GM19397 (cell line): ENCODE results near the gene PPP1R3D.
"Not testable (repeated sequence)": the region's sequence is repeated elsewhere in the genome, so short reads cannot be mapped to it uniquely, and the experiment has no call there.

Source experiments
- ATAC-seq: cut with Tn5 transposase; IDR thresholded peaks from one replicate; pipeline ENCODE4 v1.9.1; 2021; ENCODE audit warnings: mild to moderate bottlenecking, moderate library complexity; ENCODE audit not compliant: unreplicated experiment

Gene PPP1R3D, protein sequence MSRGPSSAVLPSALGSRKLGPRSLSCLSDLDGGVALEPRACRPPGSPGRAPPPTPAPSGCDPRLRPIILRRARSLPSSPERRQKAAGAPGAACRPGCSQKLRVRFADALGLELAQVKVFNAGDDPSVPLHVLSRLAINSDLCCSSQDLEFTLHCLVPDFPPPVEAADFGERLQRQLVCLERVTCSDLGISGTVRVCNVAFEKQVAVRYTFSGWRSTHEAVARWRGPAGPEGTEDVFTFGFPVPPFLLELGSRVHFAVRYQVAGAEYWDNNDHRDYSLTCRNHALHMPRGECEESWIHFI

DNA sequence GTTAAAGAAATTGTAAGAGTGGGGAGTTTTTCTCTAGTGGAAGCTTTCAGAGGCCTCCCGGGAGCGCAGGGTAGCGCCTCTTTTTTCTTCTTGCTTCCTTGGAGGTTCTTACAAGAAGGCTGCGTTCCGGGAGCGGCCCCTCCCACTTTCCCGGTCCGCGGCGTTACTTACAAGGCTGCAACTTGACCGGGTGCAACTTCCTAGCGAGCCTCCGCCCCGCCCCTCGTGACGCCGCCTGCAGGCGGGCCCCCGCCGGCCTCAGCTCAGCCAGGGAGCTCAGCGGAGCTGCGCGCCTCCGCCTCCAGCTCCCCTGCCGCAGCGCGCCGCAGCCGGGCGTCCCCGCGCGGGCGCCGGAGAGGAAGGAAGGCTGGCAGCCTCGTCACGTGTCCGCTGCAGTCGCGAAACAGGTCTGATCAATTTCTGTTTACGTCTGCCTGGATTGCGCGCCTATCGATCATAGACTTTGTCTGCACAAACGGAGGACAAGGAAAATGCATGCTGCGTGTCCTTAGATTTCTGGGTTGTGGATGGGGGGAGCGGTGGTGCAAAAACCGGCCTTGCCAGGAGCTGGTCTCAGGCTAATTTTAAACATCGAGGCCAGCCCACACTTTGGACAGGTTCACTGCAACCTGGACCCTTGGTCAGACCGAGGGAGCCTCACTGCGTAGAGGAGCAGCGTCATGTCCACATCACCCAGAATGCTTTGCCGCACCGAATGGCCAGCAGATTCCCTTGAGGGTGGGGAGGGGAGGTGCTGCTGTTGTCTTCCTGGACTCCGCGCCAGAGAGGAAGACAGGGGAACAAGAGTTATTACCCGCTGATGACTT, at the start of gene PPP1R3D, which contains the start of gene FAM217B:
TSS of gene PPP1R3D (minus strand) at position 177 of the 827 bp plus-strand sequence. CDS start 374 bp downstream, outside the sequence.
TSS of gene FAM217B (plus strand) at position 261 of the 827 bp plus-strand sequence. CDS start 3,555 bp downstream, outside the sequence.
- peak; percentile 94 for ATAC-seq

- ATAC-seq, result no peak
Observed at GRCh38 chr20:59988141-59988540, 48.0 kb upstream of the PPP1R3D start.

DNA sequence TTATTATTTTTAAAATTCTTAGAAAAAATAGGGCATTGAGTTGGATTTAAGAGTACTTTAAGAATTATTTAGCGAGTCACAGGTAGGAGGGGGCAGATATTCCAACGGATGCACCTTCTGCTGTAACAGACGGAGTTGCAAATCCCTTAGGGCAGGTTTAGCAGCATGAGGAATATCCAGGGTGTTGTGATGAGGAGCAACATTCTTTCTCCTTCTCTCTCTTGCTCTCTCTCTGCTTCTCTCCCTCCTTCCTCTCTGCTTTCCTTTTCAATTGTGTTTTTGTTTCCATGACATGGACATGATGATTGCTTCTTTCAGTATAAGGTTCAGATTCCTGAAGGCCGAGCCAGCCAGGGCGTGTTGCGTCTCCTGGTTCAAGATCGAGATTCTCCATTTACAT, 47.0 kb upstream of the PPP1R3D start:
- ATAC-seq, result no peak

GRCh38 chr20:59985864-59986263, 45.8 kb upstream of the PPP1R3D start:
- ATAC-seq, result no peak

DNA sequence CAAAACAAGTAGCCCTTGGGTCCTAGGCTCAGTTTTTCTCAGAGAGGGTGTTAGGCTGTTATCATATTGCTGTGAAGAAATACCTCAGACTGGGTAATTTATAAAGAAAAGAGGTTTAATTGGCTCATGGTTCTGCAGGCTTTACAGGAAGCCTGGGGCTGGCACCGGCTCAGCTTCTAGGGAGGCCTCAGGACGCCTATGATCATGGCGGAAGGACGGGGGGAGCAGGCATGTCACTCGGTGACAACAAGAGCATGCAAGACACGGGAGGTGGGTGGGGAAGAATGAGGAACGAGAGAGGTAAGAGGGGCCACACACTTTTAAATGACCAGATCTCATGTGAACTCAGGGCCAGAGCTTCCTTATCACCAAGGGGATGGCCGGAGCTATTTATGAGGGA, 45.1 kb upstream of the PPP1R3D start:
- no peak for ATAC-seq

DNA sequence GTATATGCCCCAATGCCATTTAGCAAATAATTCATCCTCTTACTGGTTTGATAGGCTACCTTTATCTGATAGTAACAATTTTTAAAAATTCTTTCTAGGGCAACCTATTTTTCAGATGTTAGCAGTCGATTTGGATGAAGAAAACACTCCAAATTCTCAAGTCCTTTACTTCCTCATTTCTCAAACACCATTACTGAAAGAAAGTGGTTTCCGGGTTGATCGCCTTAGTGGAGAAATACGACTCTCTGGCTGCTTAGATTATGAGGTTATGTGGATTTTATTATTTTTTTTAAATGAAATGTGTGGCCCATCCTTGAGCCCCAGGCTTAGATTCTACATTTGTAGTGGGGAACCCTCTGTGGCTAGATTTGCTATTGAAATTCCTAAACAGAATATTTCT, 44.4 kb upstream of the PPP1R3D start:
- no peak for ATAC-seq

DNA sequence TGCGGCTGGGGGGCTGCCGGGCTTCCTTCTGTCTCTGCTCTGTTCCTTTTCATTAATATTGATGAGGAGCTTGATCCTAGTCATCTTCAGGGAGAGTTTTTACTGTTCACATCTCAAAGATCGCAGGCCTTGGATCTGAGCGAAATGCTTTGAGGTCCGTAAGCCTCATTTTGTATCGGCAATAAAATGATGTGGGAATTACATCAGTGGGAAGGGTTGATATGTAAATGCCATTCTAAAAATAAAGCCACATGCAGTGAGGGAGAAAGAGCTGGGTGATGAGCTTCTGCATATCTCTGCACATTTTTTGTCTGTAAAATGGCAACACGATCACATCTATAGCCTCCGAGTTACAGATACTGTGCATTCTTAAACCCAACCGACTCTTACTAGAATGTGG, 43.0 kb upstream of the PPP1R3D start:
- ATAC-seq, result no peak

DNA sequence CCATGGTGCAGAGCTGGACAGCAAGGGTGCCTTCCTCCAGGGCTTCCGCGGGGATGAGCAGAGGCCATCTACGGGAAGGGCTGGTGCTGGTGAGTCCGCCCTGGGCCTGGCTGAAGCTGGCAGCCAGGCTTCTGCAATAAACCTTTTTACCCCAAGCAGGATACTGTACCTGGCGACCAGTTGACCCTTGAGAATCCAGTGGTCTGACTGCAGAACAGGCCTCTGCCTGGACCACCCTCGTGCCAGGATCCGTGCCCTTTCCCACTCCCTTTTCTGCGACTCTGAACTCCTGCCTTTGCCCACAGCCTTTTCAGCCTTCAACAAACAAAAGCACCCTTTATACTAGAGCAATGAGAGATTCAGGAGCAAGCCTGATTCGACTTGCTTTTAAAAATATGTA, 37.0 kb upstream of the PPP1R3D start:
- no peak for ATAC-seq

DNA sequence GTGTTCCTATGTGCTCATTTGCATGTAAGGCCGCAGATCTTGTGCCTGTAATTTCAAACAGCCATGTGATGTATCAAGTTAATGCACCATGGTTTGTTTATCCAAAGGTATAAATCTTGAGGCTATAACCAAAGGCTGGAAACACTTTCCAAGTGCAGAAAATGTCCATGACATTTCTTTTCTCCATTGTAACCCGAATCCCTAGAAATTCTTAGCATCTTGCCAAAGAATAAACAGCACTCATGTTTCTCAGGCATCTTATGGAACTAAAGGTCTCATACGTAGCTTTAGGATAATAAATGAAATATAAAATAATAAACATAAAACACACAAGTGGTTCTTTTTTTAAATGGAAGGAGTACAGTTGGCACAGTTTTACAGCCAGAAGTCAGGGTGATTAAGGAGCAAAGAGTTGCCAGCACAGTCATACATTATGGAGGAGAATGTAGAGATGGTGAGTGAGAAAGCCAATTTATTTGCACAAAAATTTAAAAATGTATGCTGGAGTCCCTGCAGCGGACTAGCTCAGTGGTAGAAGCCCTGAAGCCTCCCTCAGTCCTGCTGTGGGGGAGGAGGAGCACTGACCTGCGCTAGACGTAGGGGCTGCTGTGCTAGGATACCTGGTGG, 36.2 kb upstream of the PPP1R3D start:
- no peak for ATAC-seq

DNA sequence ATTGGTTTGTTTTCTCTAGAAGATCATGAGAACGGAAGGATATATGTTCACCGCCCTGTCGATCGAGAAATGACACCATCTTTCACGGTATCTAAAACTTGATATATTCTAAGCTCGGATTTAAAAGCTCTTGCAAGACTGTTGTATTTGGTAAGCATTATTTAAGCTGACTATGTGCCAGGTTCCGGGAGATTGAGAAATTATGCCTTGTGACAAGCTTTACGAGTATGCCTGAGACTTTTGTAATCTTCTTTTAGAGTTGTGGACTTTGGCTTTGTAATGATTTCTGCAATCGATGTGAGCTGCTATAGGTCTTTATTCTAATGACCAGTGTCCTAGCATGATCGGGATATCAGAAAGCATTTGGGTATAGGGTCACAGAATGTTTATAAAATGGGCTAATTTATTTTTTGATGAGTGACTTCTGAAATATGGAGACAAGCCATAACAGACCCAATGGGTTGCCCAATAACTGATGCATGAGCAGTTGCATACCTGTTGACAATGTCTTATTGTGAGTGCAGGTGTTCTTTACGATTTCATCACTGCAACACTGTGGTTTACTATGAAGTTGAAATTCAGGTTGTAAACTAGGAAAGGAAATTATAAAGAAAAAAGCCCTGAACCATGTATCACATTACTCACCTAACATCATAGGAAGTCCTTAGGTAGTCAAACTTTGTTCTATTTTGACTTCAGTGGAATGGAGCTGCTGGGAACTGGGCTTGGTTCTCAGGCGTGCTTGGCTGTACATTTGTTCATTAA, 32.1 kb upstream of the PPP1R3D start:
- ATAC-seq, result no peak

GRCh38 chr20:59971428-59971827, 31.3 kb upstream of the PPP1R3D start:
- ATAC-seq, result no peak

DNA sequence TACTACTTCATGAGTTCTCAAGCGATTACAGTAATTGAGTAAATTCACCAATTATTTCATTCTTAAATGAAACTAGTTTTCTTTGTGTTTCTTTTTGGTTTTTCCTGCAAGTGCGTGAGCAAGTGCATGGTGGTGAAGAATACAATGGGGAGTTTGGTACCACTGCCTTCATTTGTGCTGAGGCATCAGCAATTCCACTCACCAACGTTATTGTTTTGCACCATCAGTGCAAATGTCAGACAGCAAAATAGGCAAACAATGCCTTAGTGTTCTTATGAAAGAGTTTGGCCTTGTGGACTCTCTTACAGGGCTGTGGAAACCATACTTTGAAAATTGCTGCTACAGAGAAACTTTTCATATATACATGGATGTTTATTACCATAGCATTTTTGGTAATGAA, 26.3 kb upstream of the PPP1R3D start:
- ATAC-seq, result no peak

GRCh38 chr20:59962155-59962554, 22.1 kb upstream of the PPP1R3D start:
- no peak for ATAC-seq

- no peak for ATAC-seq
Observed at GRCh38 chr20:59961423-59961822, 21.3 kb upstream of the PPP1R3D start.

DNA sequence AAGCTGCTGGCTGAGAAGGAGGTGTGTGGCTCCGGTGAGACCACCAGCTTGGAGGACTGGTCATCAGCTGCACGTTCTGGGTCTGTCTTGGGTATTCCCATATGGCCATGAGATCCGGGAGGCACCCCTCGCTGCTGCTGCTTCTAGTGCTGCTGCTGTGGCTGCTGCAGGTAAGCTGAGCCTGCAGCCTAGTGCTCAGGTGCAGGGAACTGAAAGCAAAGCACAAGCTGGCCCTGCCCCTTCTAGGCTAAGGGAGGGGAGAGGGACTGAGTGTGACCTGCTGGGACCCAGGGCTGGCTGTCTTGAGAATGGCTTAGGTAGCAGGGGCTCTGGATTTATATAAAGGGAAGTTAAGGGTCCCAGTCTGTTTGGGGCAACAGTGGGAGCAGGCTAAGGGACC, 18.5 kb upstream of the PPP1R3D start:
- ATAC-seq, result no peak

DNA sequence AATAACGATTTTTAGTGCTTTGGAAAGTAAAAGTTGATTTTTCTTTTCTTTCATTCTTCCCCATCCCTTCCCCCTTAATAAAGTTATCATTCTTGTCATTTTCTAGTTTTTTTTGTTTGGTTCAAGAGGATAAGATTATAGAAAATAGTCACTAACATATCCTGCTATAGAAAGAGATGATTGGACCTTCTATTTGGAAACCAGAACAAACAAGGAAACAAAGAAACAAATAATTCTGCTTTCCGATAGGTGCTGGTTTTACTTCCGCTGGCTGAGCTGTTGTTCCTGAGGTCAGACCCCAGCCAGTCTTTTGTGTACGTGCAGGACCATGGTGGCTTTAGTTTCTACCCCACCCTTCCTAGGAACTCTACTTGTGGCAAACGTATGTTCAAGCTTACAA, 18.0 kb upstream of the PPP1R3D start, which contains the start of gene CDH26:
TSS of gene CDH26 (plus strand) at position 301 of the 400 bp plus-strand sequence. CDS start 304 bp downstream, outside the sequence.
- no peak for ATAC-seq

GRCh38 chr20:59957568-59957967, 17.5 kb upstream of the PPP1R3D start:
- not testable (repeated sequence) for ATAC-seq

DNA sequence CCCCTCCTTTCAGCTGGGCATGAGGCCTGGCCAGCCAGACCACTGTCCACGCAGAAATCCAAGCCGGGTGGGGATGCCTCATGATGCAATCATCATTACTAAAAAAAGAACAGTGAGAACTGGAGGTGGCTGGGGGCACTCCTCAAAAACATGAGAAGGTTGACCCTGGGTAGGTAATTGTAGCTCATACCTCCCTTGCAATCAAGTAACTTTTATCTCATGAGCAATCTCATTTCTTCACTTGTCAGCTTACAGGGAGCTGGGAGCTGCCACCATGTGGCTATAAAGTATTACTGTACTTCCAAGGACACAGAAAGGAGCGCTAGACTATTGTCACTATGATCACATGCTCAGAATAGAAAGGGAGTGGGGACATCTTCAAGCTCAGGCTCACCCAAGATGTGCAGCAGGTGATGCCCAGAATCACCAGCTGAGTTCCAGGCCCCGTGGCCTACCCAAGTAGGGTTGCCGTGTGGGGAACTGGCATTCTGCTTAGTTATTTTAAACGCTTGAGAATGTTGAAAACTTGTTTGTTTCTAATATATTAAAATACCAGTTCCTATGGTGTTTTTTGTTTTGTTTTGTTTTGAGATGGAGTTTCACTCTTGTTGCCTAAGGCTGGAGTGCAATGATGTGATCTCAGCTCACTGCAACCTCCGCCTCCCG, 15.2 kb upstream of the PPP1R3D start:
- no peak for ATAC-seq

GRCh38 chr20:59954718-59955117, 14.6 kb upstream of the PPP1R3D start:
- ATAC-seq, result no peak

DNA sequence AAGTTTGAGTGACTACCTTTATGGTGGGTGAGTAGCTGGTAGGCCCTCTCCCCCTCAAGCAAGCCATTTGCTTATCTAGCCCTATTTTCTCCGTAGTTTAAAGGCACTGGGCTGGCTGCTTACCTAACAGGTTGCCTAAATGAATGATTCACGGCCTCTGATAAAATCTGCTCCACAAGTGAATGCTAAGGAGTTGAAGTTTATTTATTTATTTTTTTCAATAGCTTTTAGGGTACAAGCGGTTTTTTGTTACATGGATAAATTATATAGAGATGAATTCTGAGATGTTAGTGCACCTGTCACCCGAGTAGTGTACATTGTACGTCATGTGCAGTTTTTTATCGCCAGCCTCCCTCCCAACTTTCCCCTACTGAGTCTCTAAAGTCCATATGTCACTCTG, 9.8 kb upstream of the PPP1R3D start:
- ATAC-seq, result no peak
